ENCODE results near the gene IL6R.

Gene IL6R

GRCh38 chr1:154427173-154428139 lies 22.3 kb downstream of the IL6R start:
- no peak for DNase-seq (ENCODE audit: low read depth)

DNA sequence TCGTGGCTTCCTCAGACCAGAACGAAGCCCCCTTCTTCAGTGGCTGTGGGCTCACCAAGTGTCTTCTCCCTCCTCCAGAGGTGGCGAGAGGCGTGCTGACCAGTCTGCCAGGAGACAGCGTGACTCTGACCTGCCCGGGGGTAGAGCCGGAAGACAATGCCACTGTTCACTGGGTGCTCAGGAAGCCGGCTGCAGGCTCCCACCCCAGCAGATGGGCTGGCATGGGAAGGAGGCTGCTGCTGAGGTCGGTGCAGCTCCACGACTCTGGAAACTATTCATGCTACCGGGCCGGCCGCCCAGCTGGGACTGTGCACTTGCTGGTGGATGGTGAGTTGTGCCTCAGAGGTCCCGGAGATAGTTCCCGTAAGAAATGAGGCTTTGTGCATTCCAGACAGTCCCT lies 24.0 kb downstream of the IL6R start:
- no peak for DNase-seq (ENCODE audit: low read depth)

DNA sequence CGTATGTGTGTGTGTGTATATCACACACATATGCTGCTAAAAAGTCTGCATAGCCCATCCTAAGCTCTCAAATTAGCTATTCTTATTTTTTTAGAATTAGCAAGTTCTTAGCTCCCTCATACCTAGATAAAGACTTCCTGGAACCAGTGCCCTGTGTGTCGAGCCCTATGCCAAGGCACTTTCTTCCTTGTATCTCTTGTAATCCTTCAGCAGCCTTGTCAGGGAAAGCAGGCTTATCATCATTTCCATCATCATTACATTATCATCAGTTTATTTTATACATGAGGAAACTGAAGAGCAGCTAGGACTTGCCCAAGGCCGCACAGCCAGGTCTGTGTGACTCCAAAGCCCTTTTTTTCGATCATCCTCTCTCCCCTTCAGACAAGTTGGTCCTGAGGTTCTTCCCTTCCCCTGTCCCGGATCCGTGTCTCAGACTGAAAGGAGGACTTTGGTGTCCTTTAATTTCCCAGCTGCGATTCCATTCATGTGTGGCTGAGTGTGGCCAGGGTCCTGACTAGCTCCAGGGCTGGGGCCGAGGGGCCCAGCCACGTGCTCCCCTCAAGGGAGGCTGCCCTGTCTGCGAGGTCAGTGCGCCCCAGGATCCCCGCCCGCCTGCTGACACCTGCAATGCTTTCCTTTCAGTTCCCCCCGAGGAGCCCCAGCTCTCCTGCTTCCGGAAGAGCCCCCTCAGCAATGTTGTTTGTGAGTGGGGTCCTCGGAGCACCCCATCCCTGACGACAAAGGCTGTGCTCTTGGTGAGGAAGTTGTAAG lies 24.9 kb downstream of the IL6R start:
- no peak for DNase-seq (ENCODE audit: low read depth)

DNA sequence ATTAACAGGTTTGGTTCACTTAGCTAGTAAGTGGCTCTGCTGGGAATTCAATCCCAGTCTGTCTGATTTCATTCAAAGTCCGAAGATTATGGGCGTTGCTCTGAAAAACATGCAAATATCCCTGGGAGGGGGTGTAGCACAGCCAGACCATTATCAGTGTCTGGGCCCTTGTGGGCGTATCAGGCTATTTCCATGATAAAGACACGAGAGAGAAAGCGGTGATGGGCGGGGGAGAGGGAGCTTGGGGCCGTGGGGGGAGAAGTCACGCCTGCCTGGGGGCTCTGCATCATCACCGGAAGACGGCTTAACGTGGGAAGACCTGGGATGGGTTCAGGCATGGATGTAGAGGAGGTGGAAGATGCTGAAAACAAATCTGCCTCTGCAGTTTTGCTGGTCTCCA lies 25.8 kb downstream of the IL6R start:
- DNase-seq (ENCODE audit: low read depth): no peak

- no peak for DNase-seq (ENCODE audit: low read depth)
Observed at GRCh38 chr1:154431586-154432373, 26.6 kb downstream of the IL6R start.

- no peak for DNase-seq (ENCODE audit: low read depth)
Observed at GRCh38 chr1:154433161-154433764, 28.1 kb downstream of the IL6R start.

DNA sequence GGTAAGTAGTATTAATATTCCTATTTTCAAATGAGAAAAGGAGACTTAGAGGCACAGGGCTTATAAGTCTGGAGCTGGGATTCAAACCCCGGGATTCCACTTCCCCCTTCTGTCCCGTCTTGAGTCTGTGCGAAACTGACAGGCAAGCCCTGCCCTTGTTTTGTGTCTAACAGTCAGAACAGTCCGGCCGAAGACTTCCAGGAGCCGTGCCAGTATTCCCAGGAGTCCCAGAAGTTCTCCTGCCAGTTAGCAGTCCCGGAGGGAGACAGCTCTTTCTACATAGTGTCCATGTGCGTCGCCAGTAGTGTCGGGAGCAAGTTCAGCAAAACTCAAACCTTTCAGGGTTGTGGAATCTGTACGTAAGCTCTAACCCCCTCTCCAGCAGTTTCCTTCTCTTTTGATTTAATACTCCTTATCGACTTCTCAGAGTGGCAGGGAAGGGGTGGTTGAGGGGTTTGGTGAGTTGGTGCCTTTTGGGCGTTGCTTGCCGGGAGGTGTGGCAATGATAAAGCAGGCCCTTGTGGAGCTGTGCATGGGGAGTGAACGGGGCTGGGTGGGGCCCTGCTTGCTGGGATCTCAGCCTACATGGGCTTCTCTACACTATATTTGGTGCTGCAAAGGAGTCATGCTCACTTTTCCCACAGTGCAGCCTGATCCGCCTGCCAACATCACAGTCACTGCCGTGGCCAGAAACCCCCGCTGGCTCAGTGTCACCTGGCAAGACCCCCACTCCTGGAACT lies 29.4 kb downstream of the IL6R start:
- no peak for DNase-seq (ENCODE audit: low read depth)

DNA sequence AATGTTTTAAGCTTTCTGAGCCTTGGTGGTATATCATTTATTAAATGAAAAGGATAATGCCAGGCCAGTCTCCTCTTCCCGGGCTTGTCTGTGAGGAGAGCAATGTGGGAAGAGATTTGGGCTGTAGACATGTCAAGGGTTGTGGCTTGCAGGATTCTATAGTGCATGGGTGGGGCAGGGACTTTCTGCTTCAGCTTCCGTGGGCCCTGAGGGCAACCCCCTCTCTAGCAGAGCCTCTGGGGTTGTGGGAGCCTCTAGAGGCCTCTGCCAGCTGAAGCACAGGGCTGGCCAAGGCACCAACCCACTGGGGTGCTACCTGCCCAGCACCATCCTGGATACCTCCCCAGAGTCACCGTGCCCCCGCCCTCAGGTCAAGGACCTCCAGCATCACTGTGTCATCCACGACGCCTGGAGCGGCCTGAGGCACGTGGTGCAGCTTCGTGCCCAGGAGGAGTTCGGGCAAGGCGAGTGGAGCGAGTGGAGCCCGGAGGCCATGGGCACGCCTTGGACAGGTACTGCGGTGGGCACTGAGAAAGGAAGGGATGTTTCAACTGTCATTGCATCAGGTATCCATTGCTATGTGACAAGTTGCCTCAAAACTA lies 30.6 kb downstream of the IL6R start:
- DNase-seq (ENCODE audit: low read depth): no peak

- no peak for DNase-seq (ENCODE audit: low read depth)
Observed at GRCh38 chr1:154436433-154436832, 31.3 kb downstream of the IL6R start.

GRCh38 chr1:154440036-154440804 lies 35.1 kb downstream of the IL6R start:
- no peak for DNase-seq (ENCODE audit: low read depth)

GRCh38 chr1:154441241-154441888 lies 36.2 kb downstream of the IL6R start:
- DNase-seq (ENCODE audit: low read depth): no peak

DNA sequence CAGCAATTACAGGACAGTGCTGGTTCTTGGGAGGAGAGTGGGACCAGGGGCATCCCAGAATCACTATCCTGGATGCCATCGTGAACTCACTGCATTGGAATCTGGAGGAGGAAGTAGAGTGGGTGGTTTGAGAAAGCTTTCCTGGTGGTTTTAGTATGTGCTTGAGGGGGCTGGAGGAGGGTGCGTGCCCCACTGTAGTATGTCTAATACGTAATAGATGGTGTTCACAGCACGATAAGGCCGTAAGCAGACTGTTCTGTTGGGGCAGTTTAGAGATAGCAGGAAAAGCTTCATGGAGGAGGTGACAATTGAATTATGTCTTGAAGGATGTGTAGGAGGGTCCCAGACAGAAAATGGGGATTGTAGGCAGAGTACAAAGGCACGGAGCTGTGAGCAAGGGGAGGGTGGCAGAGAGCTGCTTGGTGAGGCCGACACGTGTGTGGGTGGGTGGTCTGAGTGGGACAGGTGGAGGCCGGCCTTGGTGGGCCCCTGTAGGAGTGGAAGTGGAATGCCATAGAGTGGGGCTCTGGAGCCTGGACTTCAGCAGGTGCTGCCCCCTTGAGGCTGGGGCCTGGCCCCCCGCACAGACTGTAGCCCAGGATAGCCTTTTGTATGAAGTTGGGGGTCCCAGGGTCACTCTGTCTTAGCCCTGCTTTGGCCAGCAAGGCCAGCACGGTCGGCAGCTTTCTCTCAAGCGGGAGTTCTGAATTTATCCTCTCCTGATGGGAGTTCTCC lies 37.0 kb downstream of the IL6R start:
- DNase-seq (ENCODE audit: low read depth): no peak

DNA sequence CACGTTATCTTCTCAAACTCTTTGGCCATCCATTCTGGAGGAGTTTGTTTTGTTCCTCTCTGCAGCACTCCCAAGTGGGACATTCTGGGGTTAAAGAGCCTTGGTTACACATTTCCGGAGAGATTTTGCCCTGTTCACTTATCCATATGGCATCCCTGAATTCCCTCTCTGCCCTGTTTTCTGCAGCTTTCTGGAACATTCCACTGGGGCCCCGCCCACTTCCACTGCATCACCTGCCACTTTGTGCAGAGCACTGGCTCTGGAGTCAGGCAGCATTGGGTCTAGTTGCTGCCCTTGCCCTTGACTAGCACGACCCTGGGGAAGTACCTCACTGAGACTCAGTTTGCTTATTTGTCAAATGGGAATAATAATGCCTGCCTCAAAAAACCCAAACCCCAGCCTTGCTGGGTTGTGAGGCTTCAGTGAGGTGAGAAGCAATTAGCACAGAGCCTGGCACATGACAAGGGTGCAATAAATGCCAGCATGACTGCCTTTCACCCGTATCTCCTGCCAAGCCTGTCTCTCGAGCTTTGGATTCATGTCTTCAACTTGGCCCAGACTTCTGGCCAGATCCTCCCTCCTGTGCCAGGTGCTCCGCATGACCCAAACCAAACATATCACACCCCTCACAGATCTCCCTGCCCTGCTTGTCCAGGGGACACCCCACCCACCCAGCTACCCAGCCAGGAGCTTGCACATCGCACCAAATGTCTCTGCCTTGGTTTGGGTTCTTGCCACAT lies 38.3 kb downstream of the IL6R start:
- DNase-seq (ENCODE audit: low read depth): no peak

GRCh38 chr1:154445040-154445472 lies 39.9 kb downstream of the IL6R start:
- no peak for DNase-seq (ENCODE audit: low read depth)

DNA sequence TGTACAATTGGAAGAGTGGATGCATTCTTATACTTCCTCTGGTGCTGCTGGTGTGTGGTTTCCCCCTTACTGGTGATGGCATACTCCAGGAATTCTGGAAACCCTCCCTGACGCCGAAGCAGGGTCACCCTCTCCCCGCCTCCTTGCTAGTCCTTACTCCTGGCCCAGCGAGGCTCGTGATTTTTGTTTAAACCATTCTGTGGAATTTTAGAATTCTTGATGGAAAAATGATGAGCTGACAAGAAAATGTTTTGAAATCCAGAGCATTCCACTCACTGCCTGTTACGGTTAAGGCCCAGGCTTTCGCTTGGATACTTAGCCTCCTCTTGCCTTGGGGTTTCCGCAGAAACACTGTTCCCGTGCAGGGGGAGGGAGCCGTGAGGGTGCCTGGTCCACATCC lies 41.1 kb downstream of the IL6R start:
- DNase-seq (ENCODE audit: low read depth): no peak

DNA sequence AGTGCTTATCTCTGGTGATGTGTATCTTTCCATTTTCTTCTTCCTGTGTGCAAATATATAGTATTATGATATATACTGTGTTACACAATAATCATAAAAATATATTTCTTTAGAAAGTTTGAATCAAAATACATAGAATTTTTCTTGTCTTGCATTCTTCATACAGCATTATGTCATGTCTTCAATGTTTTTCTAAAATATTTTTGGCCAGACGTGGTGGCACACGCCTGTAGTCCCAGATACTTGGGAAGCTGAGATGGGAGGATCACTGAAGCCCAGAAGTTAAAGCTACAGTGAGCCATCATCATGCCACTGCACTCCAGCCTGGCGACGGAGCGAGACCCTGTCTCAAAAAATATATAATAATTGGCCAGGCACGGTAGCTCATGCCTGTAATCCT lies 41.6 kb downstream of the IL6R start:
- DNase-seq (ENCODE audit: low read depth): no peak

GRCh38 chr1:154448331-154448811 lies 43.2 kb downstream of the IL6R start:
- no peak for DNase-seq (ENCODE audit: low read depth)

GRCh38 chr1:154453161-154453560 lies 48.0 kb downstream of the IL6R start:
- DNase-seq (ENCODE audit: low read depth): no peak

Measured in CMK (cell line).